ENCODE measurements around the gene HOXB7. TPM values are rescaled to one million over a fixed set of nuclear protein-coding genes. Genes with fewer than 3 reads are reported as not detected.
A peak's percentile ranks its signal among the peaks of the same experiment; 100 is the strongest.

The HOXB7 gene
- total RNA-seq, 1 donor from 2014 or later: 0.64 TPM

DNA sequence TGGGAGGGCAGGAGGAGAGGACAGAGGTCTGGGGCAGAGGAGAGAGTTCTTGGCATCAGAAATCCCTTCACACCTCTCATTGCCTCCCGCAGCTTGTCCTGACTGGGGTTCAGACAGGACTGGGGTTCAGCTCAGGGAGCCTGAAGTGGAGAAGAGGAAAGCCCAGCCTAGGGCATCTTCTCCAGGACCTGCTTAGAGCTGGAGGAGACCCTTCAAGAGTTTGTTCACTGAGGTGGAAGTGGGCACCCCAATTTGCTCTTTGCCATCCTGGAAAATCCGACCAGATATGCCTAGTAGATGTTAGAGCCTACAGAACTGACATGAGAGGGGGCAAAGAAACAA, 22.8 kb downstream of the HOXB7 start:
- Mint-ChIP-seq H3K27ac (ENCODE audit: unreplicated experiment) (no peak overlapping the region), H3K4me1 (ENCODE audit: low read depth, unreplicated experiment) (peaks cover 9% of the 10 kb centered on the region), H3K36me3 (ENCODE audit: unreplicated experiment) (peaks cover 3% of the 10 kb centered on the region), H3K4me3 (ENCODE audit: unreplicated experiment) (no peak overlapping the region), H3K27me3 (ENCODE audit: unreplicated experiment) (peaks cover 65% of the 10 kb centered on the region), H3K9me3 (ENCODE audit: unreplicated experiment) (peaks cover 10% of the 10 kb centered on the region)
- no peak for DNase-seq
- TF ChIP-seq, protein P1, sequence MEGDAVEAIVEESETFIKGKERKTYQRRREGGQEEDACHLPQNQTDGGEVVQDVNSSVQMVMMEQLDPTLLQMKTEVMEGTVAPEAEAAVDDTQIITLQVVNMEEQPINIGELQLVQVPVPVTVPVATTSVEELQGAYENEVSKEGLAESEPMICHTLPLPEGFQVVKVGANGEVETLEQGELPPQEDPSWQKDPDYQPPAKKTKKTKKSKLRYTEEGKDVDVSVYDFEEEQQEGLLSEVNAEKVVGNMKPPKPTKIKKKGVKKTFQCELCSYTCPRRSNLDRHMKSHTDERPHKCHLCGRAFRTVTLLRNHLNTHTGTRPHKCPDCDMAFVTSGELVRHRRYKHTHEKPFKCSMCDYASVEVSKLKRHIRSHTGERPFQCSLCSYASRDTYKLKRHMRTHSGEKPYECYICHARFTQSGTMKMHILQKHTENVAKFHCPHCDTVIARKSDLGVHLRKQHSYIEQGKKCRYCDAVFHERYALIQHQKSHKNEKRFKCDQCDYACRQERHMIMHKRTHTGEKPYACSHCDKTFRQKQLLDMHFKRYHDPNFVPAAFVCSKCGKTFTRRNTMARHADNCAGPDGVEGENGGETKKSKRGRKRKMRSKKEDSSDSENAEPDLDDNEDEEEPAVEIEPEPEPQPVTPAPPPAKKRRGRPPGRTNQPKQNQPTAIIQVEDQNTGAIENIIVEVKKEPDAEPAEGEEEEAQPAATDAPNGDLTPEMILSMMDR (IDR thresholded peaks at IDR 0.05; ENCODE audit: partially characterized antibody, unreplicated experiment): no peak

- no peak for DNase-seq
- peaks cover 3% of the 10 kb centered on the region for H3K36me3 Mint-ChIP-seq (ENCODE audit: unreplicated experiment)
- H3K27me3 Mint-ChIP-seq (ENCODE audit: unreplicated experiment): peaks cover 67% of the 10 kb centered on the region
- no peak overlapping the region for H3K4me3 Mint-ChIP-seq (ENCODE audit: unreplicated experiment)
- H3K9me3 Mint-ChIP-seq (ENCODE audit: unreplicated experiment): peaks cover 12% of the 10 kb centered on the region
- H3K27ac Mint-ChIP-seq (ENCODE audit: unreplicated experiment): no peak overlapping the region
- TF ChIP-seq, protein P1 (IDR thresholded peaks at IDR 0.05; ENCODE audit: partially characterized antibody, unreplicated experiment): no peak
- peaks cover 9% of the 10 kb centered on the region for H3K4me1 Mint-ChIP-seq (ENCODE audit: low read depth, unreplicated experiment)
These were observed 23.3 kb downstream of the HOXB7 start for GRCh38 chr17:48587276-48588073.

DNA sequence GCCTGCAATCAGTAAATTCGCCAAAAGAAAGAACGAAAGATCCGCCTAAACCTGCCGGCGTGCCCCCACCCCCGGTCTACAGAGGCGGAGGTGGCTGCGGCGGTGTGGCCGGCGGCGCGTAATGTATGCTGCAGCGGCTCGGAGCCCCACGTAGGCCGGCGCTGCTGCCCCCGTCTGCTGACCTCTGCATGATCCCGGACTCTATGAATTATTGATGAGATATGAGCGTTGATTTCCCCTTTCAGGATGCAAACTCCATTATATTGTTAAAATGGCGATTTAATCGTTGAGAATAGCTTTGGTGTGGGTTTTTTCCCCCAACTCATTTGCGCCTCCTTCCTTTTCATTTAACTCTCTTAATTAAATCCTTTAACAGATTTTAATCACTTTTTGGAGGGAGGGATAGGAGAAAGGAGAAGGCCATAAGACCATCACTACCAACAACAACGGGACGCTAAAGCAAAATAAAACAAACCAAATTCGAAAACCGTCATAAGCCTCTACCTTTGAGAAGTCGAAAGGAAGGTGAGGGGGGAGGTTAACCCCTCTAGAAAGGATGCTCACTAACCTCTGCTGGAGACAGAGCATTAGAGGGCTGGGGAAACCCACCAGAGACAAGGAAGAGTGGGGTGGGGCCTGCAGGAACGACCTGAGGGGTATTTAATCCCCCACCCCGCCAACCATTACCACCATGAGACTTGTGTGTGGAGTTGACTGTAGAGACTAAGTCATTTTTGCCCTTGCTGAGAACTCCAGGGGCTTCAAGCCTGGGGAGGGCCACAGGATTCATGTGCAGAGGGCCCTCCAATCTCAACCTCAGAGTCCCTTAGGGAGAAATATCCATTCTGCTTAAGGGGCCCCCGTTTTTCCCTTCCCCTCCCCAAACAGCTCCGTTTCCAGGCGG, 24.2 kb downstream of the HOXB7 start:
- TF ChIP-seq, protein P1 (IDR thresholded peaks at IDR 0.05; ENCODE audit: partially characterized antibody, unreplicated experiment): no peak
- H3K9me3 Mint-ChIP-seq (ENCODE audit: unreplicated experiment): peaks cover 14% of the 10 kb centered on the region
- H3K36me3 Mint-ChIP-seq (ENCODE audit: unreplicated experiment): peaks cover 3% of the 10 kb centered on the region
- H3K27me3 Mint-ChIP-seq (ENCODE audit: unreplicated experiment): peaks cover 67% of the 10 kb centered on the region
- H3K4me1 Mint-ChIP-seq (ENCODE audit: low read depth, unreplicated experiment): peaks cover 9% of the 10 kb centered on the region
- DNase-seq: no peak
- H3K27ac Mint-ChIP-seq (ENCODE audit: unreplicated experiment): no peak overlapping the region
- H3K4me3 Mint-ChIP-seq (ENCODE audit: unreplicated experiment): peak overlapping the region; percentile 45

- peaks cover 3% of the 10 kb centered on the region for H3K36me3 Mint-ChIP-seq (ENCODE audit: unreplicated experiment)
- peaks cover 9% of the 10 kb centered on the region for H3K4me1 Mint-ChIP-seq (ENCODE audit: low read depth, unreplicated experiment)
- TF ChIP-seq, protein P1 (IDR thresholded peaks at IDR 0.05; ENCODE audit: partially characterized antibody, unreplicated experiment): no peak
- no peak for DNase-seq
- no peak overlapping the region for H3K4me3 Mint-ChIP-seq (ENCODE audit: unreplicated experiment)
- peaks cover 72% of the 10 kb centered on the region for H3K27me3 Mint-ChIP-seq (ENCODE audit: unreplicated experiment)
- peaks cover 16% of the 10 kb centered on the region for H3K9me3 Mint-ChIP-seq (ENCODE audit: unreplicated experiment)
- no peak overlapping the region for H3K27ac Mint-ChIP-seq (ENCODE audit: unreplicated experiment)
These were observed 26.5 kb downstream of the HOXB7 start for GRCh38 chr17:48584223-48584741.
